Astrocyte of the hippocampus (primary cell): ENCODE measurements around the gene RAB13.

Experiments
- DNase-seq: peaks from one replicate; pipeline ENCODE4 v3.0.0; 2011; ENCODE audit warnings: low read depth, low spot score

Gene RAB13

GRCh38 chr1:153957744-153958110 is 28.4 kb downstream of the RAB13 start:
- peak; percentile 53 for DNase-seq

GRCh38 chr1:153956997-153957715 is 29.0 kb downstream of the RAB13 start:
- DNase-seq, result no peak

- no peak for DNase-seq
Observed at GRCh38 chr1:153954826-153955225, 31.3 kb downstream of the RAB13 start.

DNA sequence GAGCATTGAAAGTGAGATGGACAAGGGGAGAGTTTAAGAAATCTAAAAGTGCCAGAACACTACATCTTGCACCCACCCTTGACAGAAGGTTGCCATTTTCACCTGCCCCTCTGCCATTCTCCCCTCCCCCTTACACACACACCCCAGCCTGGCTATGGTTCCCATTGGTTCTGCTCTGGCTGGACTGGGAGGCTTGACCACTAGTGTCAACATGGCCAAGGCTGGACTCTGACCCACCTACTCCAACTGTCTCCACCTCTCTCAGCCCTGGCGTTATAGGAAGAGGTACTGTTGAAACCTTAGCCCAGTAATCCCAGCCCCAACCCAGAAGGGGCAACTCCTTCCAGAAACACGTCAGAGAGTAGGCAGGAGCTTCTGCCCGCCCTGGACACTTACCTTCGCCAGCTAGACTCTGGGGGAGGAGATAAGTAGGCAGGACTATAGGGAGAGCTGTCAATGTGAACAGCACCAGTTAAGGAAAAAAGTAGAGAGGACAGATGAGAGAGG is 32.2 kb downstream of the RAB13 start:
- no peak for DNase-seq

GRCh38 chr1:153951801-153952200 is 34.3 kb downstream of the RAB13 start:
- no peak for DNase-seq

DNA sequence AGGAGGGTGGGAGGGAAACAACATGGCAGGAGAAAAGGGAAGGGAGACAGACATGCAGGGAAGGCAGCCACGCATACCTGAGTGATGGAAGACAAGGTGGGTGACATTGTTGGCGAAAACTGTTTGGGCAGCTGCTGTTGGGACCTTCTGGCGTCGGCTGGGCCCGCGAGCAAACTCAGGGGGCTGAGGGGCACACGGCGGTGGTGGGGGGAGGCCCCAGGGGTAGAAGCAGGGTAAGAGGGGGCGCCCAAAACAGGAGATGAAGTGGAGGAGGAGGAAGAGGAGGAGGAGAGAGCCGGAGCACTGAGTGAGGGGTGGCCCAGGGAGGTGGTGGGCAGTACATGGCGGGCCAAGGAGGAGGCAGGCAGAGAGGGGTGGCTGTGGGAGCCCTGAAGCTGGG is 35.0 kb downstream of the RAB13 start:
- DNase-seq, result no peak

DNA sequence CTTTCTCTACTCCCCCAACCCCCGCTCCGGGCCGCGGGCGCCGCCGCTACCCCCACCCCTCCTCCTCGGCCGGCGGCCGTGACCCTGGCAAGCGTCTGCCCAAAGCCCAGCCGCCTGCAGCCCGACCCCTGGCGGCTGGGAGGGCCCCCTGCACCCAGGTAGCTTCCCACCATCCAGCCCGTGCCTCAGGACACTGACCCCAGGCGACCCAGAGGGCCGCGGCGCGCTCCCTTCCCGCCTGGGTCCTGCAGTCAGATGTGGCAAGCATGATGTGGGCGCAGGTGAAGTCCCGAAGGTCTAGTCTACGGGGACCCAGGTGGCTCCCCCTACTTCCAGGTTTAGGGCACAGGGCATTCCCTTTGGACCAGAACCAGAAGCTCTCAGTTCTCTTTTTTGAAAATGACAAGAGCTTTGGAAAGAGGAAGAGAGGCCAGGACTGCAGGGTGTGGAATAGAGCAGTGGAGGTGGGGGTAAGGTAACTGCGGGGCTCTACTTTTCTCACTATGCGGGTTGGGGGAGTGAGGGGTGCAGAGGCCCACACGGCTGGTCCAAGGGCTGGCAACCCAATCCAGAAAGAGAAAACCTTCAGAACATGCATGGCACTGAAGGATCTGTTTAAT is 39.4 kb downstream of the RAB13 start, which contains the start of gene DENND4B:
Gene DENND4B (minus strand): TSS at position 97 of the 620 bp plus-strand sequence. CDS start 2,344 bp downstream, outside the sequence.
- peak; percentile 92 for DNase-seq

DNA sequence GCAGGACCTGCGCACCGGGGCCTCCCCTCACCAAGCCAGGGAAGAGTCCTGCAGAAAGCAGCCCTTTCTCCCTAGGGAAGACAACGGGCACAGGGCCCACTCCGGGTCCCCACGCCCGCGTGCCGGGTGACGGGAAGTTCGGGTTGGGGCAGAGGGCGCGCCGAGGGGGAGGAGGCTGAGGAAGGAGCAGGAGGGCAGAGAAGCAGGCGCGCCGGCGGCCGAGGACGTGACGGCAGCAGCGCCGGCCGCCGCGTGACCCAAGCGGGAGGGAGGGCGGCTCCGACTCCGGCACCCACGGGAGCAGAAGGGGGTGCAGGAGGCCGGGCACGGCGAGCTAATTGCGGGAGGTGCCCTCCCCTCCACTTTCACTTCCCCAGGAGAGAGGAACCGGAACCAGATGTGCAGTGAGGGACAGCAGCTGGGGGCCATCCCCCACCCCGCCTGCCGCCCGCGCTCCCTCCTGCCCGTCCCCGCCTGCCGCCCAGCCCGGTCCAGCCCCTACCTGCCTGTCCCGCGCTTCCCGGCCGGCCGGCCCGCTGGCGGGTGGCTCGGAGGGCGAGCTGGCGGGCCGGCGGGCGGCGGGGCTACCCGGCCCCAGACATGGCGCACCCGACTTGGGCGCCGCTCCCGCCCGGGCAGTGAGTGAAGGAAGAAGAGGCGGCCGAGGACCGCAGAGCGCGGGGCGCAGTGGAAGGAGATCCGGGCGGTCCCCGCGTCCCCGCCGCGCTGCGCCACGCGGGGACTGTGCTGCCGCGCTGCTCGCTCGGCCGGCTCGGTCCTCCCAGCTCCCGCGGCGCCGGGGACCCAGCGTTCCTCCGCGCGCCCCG is 40.1 kb downstream of the RAB13 start:
- DNase-seq, result peak; percentile 81

GRCh38 chr1:153945131-153945794 is 40.9 kb downstream of the RAB13 start:
- DNase-seq, result peak; percentile 62

GRCh38 chr1:153944827-153945117 is 41.4 kb downstream of the RAB13 start:
- no peak for DNase-seq

- no peak for DNase-seq
Observed at GRCh38 chr1:153944005-153944826, 41.9 kb downstream of the RAB13 start.

DNA sequence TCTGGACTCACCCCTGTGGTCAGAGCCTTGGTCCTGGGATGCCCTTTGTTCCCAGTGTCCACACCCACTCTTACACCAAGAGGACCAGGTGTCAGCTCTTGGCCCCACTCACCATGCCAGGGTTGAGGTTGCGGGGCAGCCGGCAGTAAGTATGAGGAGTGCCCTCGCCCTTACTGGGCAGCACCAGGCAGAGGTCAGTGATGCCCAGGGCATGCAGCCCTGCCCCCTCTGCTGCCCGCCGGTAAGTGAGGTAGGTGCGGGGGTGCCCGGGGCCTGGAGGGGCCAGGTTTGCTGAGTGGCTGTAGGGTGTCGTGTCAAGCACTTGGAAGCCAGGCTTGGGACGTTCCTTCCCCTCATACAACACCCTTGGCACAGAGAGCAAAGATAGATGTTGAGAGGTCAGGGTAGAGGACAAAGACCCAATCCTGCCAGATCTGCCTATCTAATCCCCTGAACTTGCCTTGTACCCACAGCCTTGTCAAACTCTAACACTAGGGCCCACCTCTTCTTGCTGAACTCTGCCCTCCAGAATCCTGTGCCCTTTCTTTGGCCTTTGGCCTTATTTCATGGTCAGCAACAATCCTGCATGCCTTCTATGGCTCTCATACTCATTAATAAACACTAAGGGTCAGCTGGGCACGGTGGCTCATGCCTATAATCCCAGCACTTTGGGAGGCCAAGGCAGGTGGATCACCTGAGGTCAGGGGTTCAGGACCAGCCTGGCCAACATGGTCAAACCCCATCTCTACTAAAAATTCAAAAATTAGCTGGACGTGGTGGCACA is 43.2 kb downstream of the RAB13 start:
- DNase-seq, result no peak

DNA sequence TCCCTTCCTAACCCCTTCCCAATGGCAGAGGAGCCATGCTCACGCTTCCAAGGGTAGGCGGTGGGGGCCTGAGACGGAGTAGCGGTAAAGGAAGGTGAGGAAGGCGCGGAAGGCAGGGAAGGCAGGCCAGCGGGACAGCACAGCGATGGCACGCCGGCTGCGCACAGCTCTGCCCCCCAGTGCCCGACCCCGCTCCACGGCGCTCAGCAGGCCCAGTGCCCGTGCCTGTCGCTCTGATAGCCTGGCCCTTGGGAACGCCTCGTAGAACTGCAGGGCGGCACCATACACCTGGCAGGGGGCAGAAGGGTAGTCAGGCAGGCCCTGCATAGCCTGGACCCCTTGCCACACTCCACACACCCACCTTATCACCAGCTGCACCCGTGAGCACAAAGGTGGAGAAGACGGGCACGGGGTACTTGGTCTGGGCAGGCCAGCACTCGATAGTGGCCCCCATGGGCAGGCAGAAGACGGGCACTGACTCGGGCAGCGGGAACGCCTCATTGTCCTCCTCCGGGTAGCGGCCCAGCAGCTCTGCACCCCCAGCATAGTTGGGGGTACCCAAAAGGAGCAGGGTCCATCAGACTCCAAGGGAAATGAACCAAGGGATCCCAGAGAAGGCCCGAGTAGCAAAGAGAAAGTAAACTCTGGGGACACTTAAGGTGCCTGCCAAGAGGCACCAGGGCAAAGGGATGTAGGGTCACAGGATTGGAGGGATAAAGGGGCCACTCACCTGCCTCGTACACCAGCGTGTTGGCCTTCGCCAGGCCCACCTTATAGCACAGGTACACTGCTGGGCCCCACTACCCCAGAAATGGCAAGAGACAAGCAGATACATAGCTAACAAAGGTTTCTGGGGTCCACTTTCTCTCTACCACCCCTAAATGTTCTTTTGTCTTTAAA is 44.1 kb downstream of the RAB13 start:
- DNase-seq, result no peak

- no peak for DNase-seq
Observed at GRCh38 chr1:153940756-153941155, 45.4 kb downstream of the RAB13 start.

GRCh38 chr1:153939476-153939875 is 46.7 kb downstream of the RAB13 start:
- no peak for DNase-seq

DNA sequence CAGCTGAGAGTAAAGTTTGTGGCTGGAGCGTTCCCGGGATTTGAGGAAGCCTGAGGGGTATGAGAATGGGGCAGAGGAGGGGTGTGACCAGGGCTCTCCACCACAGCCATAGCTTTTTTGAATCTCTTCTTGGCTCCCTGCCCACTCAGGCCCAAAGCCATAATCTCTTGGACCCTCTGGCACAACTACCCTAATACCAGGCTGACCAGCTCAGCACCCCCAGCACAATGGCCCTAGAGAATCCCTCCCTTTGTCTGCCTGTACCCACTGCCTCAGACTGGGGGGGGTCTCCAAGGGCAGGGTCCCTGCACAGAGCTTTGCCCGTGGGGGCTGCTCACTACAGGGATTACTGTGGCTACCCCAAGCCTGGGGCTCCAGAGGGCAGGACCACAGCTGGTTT is 47.1 kb downstream of the RAB13 start:
- no peak for DNase-seq

DNA sequence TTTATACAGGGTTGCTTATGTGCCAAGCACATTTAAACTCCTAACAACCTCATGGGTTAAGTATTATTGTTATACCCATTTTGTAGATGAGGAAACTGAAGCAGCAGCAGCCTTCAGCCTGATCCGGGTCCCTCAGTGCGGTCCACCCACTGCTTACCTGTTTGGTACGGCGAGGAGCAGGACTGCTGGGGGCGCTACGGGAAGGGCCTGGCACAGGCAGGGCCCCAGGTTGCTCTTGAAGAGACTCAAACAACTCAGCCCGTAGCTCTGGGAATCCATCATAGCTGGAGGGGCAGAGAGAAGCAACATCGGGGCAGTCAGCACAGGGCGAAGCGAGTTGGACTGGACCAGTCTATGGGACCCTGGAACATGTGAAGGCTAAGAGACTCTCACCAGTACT is 48.8 kb downstream of the RAB13 start:
- DNase-seq, result no peak

- no peak for DNase-seq
Observed at GRCh38 chr1:153936011-153936802, 49.9 kb downstream of the RAB13 start.
